Psoas muscle (tissue), 8 donors: Measurements from ENCODE around the gene IPPK. TPM values are rescaled to one million over a fixed set of nuclear protein-coding genes. Genes with fewer than 3 reads are reported as not detected.

Experiments
- ATAC-seq, 4 donors: fragments of 200-7000 bp; cut with Tn5 transposase; one replicate each; pipeline ENCODE4 v1.9.1; 2020; ENCODE audit warnings: moderate library complexity in 3 of 4, mild to moderate bottlenecking in 2 of 4
- DNase-seq, 2 donors: peaks; one replicate each; pipeline ENCODE4 v3.0.0-alpha.2; 2020
- H3K27ac ChIP-seq: fragments of 200-600 bp; one replicate; pipeline ENCODE4 v1.8.0; 2022
- H3K27me3 ChIP-seq, 3 donors: fragments of 200-600 bp in 1 of 3; one replicate each; pipeline versions ENCODE4 v1.6.1 to v1.8.0; 2013 to 2022; ENCODE audit warnings: low read length in 2 of 3, mild to moderate bottlenecking in 2 of 3, moderate library complexity in 1 of 3; ENCODE audit not compliant: insufficient read depth in 3 of 3
- H3K36me3 ChIP-seq, 2 donors: fragments of 200-600 bp in 1 of 2; one replicate each; pipeline versions ENCODE4 v1.6.1 to v1.8.0; 2013 to 2022; ENCODE audit warnings: low read depth in 1 of 2, mild to moderate bottlenecking in 1 of 2, moderate library complexity in 1 of 2; ENCODE audit not compliant: insufficient read depth in 1 of 2
- H3K4me1 ChIP-seq: fragments of 200-600 bp; one replicate; pipeline ENCODE4 v1.8.0; 2022
- H3K4me3 ChIP-seq: fragments of 200-600 bp; one replicate; pipeline ENCODE4 v1.8.0; 2022; ENCODE audit warnings: mild to moderate bottlenecking
- H3K9me3 ChIP-seq: fragments of 200-600 bp; one replicate; pipeline ENCODE4 v1.8.0; 2022
- CTCF ChIP-seq: fragments of 200-600 bp; IDR thresholded peaks from one replicate; pipeline ENCODE4 v1.8.0; 2022; ENCODE audit warnings: antibody characterized with exemption
- WGBS, 3 donors: extraction: QIAGEN DNeasy Blood & Tissue Kit; methylation state at CpG; one replicate each; pipeline versions ENCODE4 v1.1.6 to v1.1.7; 2013; 5-methylcytosine and 5-hydroxymethylcytosine counted together
- intact Hi-C, 2 donors: fragments of 100-400 bp; cut with DNase I; formaldehyde crosslinking; loops; one replicate each; pipeline versions ENCODE4 v1.11.0 to v1.14.2; 2022
- polyA plus RNA-seq, 3 donors: library from polyadenylated mRNA; stranded (reverse); fragments of 200-250 nt; gene quantifications; one replicate each; pipeline ENCODE4 v1.2.3, GENCODE V29; 2013
- total RNA-seq, 4 donors: library from RNA; stranded (reverse); fragmentation: NEBNext Ultra II Directional in 2 of 4; extraction: Animal tissue kit (Norgen Biotek cat#: 25700) in 2 of 4; gene quantifications; one replicate each; pipeline versions ENCODE4 v1.2.1 to v1.2.4, GENCODE V29; 2021 to 2023
- donor health status: healthy with polysubstance abuse.
- donor health status: DM: no; HTN: no; CAD: no; lungs with moderate emphysema.
- donor health status: Bipolar disorder and iron deficiency.
- donor health status: healthy.
- donor health status: DM: yes; HTN: yes; CAD: no.
- donor health status: DM: no; HTN: no; CAD: no.
- donor health status: DM: no; HTN: no; CAD: no.
- donor health status: DM: yes; HTN: yes; CAD: no.

The IPPK gene
- total and polyA plus RNA-seq, 7 donors, result 3.9 to 10.5 (median 8.5) TPM

GRCh38 chr9:92661127-92661526 lies 8.8 kb downstream of the IPPK start:
- TF ChIP-seq CTCF, result no peak
- ATAC-seq (no peak), DNase-seq (peak in 1 of 2 donors; percentile 34)
- H3K36me3 ChIP-seq, result peaks cover 0 to 19% of the 10 kb centered on the region in 2 donors
- no peaks in the 10 kb centered on the region for H3K4me1 ChIP-seq
- WGBS, 3 donors, result 86 to 91% (median 91%) methylated on average over 5 of the region's 5 CpGs
- no peaks in the 10 kb centered on the region for H3K27me3 ChIP-seq
- H3K4me3 ChIP-seq, result no peak overlapping the region
- H3K27ac ChIP-seq, result no peak overlapping the region
- no peaks in the 10 kb centered on the region for H3K9me3 ChIP-seq
- intact Hi-C loops, result no loop called here

DNA sequence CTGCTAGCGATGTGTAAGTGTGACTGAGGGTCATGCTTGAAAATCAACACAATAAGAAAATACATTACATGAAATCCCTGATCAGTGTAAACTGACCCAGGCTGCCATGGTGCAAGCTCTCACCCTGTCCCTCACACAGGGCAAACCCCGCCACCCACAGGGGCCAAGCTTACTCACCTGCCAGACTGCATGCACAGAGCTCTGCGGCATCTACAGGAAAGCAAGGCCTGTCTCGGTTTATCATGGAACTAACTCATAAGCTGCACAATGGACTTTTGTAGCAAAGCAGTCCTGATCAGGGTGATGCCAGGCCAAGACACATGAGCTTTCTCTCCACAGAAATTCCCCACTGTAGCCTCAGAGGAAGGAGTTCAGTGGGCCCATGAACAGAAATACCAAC lies 9.7 kb downstream of the IPPK start:
- H3K36me3 ChIP-seq, result peaks cover 0 to 24% of the 10 kb centered on the region in 2 donors
- H3K4me1 ChIP-seq, result no peaks in the 10 kb centered on the region
- WGBS, 3 donors, result 80 to 85% (median 81%) methylated on average over 4 of the region's 4 CpGs
- intact Hi-C loops, result no loop called here
- no peak overlapping the region for H3K27ac ChIP-seq
- H3K4me3 ChIP-seq, result no peak overlapping the region
- ATAC-seq (no peak), DNase-seq (no peak)
- no peaks in the 10 kb centered on the region for H3K9me3 ChIP-seq
- H3K27me3 ChIP-seq, result no peaks in the 10 kb centered on the region
- no peak for TF ChIP-seq CTCF

GRCh38 chr9:92659601-92660000 lies 10.3 kb downstream of the IPPK start:
- Histone ChIP-seq H3K27me3 (no peaks in the 10 kb centered on the region), H3K36me3 (peaks cover 0 to 30% of the 10 kb centered on the region in 2 donors), H3K9me3 (no peaks in the 10 kb centered on the region), H3K4me3 (no peak overlapping the region), H3K27ac (no peak overlapping the region), H3K4me1 (no peaks in the 10 kb centered on the region)
- TF ChIP-seq CTCF, result no peak
- WGBS, 3 donors, result 75 to 78% (median 77%) methylated on average over 10 of the region's 10 CpGs
- intact Hi-C loops, result no loop called here
- ATAC-seq, result no peak
- no peak for DNase-seq

GRCh38 chr9:92658611-92659010 lies 11.3 kb downstream of the IPPK start:
- H3K36me3 ChIP-seq, result peaks cover 0 to 37% of the 10 kb centered on the region in 2 donors
- intact Hi-C loops, result no loop called here
- no peak for ATAC-seq

More at GRCh38 chr9:92658611-92659010, 11.3 kb downstream of the IPPK start:
- no peak for TF ChIP-seq CTCF
- H3K4me3 ChIP-seq, result no peak overlapping the region
- WGBS, 3 donors, result 93 to 96% (median 95%) methylated on average over 4 of the region's 4 CpGs
- H3K4me1 ChIP-seq, result no peaks in the 10 kb centered on the region
- no peaks in the 10 kb centered on the region for H3K27me3 ChIP-seq
- no peak for DNase-seq
- H3K9me3 ChIP-seq, result no peaks in the 10 kb centered on the region
- H3K27ac ChIP-seq, result no peak overlapping the region
